HG02938 (cell line): ENCODE measurements around the gene RAMP3.
"Not testable (repeated sequence)": the region's sequence is repeated elsewhere in the genome, so short reads cannot be mapped to it uniquely, and the experiment has no call there.

Source experiments
- ATAC-seq: cut with Tn5 transposase; IDR thresholded peaks from one replicate; pipeline ENCODE4 v1.9.1; 2021; ENCODE audit warnings: mild to moderate bottlenecking, moderate library complexity; ENCODE audit not compliant: unreplicated experiment

The RAMP3 gene

DNA sequence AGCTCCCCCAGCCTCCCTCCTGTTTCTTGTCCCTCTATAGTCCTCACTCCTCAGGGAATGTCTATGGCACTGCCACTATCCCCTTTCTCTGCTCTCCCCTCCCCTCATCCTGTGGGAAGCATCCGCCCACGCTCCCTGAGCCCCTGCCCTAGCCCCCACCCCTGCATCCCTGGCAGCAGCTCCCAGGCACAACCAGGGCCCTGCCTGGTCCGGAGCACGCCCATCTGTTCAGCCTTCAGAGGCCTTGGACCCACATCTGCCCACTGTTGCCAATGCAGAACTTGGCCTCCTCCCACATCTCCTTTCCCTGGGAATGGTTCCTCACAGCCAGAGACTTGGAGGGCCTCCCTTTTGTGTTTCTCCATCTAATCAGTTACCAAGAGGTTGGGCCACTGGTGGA, 25.7 kb upstream of the RAMP3 start:
- ATAC-seq = no peak

DNA sequence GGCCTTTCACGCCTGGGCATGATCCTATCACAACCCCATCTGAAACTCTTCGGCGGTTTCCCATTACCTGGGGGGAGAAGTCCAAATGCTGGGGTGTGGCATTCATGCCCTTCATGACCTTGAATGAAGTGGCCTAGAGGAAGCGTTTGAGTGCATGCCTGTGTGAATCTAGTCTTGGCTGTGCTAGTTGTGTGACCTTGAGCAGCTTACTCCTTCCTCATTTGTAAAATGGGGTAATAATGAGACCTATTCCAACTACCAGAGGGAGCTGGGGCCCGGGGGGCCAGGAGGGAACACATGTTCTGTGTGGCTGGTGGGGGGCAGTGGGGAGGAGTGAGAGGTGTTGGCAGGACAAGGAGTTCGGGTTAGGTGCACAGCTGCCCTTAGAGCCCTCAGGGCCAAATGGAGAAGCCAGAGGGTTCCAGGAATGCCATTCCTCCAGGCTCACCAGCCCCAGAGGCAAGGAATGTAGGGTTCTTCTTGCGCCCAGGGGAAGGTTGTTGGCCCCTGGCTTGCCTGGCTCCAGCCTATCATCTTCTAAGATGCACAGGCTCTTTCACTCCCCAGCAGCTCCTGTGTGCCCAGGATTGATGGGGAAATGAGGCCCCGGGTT, 24.8 kb upstream of the RAMP3 start:
- no peak for ATAC-seq

DNA sequence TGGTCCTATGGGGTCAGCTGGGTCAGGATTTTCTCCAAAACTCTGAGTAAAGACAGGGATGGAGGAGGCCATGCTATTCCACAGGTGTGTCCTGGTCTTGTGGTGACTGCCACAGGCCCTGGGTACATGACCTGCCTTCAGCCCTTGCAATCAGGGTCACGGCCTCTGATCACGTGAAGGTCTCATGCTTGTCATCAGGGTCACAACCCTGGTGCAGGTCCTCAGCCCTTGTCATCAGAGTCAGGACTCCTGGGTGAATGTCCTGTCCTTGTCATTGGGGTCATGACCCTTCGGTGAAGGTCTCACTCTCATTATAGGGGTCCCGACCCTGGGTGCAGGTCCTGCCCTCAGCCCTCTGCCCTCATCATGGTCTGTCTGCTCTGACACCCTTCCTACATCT, 24.2 kb upstream of the RAMP3 start:
- ATAC-seq = no peak

DNA sequence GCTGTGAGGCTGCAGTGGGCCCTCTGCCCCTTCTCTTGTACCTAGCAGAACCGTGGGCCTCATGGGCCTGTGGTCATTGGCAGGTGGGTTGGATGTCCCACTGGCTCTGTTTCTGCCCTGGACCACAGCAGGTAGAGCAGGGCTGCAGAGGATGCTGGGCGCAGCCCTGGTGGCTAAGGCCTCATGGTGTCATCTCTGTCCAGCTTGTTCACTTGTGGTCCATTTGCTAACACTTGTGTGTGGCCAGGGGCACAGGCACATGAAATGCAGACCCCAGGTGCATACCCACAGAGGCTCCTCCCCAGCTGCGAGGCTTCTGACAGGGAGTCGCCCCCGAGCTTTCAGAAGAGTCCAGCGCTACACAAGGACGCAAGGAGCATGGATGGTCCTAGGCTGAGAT, 23.7 kb upstream of the RAMP3 start:
- no peak for ATAC-seq

DNA sequence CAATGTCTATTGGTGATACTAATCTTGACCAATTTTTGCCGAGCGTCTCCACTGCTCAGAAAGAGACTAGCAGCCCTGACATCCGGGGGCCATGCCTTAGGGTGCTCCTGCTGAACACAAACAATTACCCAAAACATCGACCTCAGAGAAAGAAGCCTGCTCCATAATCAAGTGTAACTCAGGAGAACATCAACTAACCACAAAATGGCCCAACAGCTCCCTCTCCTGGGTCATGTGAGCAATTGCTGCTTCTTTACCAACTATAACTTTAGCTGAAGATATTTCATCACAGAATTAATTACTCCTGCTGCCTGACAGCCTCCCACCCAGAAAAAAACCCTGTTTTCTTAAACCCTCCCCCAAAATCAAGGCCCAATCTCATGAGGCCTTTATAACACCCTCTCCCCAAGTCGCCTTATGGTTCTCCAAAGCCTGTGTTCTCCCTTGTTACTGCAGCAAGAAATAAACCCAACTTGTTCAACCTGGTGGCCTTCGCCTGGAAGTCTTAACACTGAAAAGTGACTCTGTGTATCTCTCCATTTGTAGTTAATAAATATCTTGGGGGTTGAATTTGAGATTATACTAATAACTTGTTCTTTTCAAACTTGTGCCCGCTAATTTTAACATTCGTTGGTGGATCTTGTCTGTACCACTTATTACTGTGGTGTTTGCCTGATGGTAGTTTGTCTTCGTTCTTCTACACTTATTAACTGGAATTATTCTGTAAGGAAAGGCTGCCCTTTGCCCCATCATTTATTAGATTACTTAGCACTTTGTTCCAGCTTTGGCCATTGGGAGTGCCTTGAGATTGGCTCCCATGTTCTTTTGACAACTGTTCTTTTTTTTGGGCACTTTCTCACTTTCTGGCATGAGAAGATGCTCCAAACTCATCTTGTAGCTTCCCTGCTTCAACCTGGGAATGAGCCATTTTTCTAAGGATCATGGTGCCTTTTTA, 21.2 kb upstream of the RAMP3 start:
- no peak for ATAC-seq

DNA sequence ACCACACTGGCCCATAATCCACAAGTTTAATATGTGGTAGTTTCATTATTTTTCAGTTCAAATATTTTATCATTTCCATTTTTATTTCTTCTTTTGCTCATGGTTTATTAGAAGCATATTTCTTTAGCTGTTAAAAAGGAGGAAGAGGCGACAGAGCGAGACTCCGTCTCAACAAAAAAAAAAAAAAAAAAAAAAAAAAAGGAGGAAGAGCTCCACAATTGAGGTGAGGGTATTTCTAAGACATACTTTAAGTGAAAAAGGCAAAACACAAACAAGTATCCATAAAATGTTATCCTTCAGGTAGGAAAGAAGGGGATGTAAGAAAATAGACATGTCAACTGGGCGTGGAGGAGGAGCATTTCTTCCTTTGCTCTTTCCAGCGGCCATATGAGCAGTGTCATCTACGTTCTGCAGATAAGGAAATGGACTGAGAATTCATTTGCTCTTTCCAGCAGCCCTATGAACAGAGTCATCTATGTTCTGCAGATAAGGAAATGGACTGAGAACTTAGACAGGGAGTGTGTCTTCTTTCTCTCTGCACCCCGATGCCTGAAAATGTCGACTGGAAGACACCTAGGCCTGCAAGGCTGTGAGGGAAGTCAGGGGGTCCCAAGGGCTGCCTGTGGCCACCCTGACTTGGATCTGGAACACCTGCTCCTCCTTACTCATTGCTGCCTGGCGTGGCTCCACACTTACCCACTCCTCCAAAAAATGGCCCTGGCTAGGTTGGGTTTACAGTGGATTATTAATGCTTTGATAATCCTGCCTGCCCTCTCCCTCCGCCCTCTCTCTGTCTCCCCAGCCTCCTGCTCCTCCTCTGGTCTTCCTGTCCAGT, 18.9 kb upstream of the RAMP3 start:
- ATAC-seq = no peak

DNA sequence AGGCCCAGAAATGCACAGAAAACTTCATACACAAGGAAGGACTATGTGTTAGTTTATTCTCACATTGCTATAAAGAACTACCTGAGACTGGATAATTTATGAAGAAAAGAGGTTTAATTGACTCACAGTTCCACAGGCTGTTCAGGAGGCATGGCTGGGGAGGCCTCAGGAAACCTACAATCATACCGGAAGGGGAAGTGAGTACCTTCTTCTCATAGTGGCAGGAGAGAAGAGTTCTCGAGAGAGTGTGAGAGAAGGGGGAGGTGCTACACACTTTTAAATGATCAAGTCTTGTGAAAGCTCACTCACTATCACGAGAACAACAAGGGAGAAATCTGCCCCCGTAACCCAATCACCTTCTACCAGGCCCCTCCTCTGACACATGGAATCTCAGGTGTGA, 16.8 kb upstream of the RAMP3 start:
- no peak for ATAC-seq

DNA sequence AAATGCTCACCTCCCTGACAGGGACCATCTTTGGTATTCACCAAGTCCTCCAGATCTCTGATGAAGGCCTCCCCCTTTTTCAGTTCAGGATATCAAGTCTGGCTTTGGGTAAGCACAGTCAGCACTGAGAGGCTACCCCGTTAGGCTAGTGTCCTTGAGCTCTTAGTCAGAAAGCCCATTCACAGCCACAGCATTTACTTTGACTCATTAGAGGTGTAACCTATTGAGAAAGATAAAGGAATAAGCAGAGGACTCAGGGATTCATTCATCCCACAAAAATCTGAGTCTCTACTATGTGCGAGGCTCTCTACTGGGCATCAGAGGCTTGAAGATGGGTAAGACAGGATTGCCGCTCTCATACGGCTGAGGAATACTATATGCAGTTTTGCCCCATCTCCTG, 14.0 kb upstream of the RAMP3 start:
- ATAC-seq = no peak

DNA sequence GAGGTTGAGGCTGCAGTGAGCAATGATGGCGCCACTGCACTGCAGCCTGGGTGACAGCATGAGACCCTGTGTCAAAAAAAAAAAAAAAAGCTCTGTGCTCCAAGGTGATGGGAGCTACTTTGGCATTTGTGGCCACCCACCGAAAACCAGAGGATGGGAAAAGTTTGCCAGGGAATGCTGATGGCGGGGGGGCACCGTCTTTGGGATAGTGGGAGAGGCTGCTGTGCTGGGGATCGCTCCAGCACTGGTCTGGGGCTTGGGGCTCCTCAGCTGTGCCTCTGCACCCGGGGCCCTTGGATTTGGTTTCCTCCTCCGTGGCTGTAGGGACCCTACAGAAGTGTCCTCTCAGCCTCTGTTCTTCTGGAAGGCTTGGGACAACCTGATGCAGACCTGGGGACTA, 11.7 kb upstream of the RAMP3 start:
- no peak for ATAC-seq

DNA sequence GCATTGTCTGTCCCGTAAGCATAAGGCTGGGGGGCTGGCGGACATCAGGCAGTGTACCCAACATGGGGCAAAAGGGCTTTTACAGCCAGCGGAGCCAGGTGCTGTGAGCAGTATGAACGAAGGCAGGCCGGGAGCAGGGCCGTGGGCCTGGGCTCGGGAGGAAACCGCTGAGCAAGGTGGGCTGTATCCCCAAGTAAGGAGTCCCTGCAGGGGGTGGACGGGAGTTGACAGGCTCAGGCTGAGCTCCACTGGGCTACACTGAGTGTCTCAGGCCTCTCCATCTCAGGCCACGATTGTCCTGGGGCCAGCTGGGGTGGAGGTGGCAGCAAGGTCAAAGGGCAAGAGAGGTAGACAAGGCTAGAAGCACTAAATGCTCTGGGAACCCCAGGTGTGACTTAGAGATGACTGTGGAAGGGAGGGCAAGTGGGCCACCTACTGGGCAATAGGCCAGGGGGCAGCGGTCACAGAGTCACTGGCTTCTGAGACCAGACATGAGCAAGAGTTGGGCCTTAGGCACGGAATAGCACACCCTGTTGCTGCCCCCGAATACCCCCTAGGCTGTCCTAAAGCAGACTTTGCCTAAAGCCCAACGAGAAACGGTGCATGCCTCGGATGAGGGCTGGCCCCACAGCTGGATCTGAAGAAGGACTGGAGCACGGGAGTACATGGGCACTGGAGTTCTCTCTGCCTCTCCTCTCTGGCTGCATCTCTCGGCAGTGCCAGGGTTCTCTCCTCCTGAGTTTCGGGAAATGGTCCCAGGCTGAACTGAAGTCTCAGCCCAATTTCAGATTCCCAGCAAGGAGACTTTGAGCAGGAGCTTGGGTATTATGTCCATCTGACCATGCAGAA, 10.8 kb upstream of the RAMP3 start:
- ATAC-seq = no peak

DNA sequence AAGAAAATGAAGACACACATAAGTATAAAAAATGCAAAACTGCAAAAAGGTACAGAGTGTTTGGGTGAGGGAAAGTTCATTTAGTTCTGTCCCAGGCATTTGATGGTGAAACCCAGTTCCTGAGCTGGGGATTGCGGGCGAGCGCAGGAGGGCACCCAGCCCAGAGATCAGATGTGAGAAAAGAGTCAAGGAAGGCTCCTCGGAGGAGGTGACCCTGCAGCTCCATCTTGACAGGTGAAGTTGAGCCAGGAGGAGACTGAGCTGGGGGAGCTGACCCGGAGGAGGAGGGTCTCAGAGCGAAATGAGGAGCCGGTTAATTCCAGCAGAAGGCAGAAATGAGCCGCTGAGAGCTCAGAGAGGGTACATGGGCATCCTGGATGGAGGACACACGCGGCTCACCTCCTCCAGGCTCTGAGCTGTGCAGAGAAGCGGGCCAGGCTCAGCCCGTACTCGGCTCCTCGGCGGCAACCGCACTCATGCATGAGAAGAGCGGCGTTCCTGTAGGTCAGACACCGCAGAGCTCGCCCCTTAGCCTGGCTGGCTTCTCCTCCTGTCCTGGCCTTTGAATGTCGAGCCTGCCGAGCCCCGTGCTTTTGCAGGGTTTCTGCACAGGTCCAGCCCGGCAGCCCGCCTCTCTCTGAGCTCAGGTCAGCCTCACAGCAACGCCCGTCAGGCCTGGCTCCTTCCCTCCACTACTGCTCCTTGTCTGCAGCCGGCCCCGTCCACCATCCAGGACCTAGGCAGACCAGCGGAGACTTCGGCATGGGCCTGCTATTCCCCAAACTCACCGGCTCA, 9.5 kb upstream of the RAMP3 start:
- ATAC-seq = no peak

DNA sequence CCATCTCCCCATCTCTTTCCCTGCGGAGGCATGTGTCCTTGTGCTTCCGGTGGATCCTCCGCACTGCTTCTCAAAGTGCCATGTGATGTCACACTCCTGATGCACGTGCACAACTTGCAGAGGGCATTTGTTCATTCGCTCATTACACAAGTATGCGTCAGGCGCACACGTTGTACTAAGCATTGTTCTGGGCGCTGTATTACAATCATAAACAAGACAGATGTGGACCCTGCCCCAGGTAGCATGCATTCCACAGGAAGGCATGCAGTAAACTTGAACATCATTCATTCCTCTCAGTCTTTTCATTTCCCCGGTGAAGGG, 9.0 kb upstream of the RAMP3 start:
- ATAC-seq = no peak

DNA sequence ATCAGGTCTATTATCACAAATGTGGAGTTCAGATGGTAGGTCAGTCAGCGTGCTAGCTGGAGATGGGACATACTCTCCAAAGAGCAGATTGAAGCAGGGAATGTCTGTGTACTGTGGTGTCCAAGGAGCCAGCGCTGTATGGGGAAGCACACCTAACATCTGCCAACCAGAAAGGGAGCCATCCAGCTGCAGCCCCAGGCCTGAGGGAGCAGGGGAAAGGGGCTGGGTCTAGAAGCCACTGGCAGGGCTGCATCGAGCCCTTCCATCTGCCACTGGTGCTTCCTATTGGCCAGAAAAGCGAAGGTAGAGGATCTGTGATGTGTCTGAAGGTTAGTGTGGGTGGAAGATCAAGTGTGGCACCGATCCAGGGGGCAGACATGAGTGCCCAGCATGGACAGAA, 8.0 kb upstream of the RAMP3 start:
- no peak for ATAC-seq

DNA sequence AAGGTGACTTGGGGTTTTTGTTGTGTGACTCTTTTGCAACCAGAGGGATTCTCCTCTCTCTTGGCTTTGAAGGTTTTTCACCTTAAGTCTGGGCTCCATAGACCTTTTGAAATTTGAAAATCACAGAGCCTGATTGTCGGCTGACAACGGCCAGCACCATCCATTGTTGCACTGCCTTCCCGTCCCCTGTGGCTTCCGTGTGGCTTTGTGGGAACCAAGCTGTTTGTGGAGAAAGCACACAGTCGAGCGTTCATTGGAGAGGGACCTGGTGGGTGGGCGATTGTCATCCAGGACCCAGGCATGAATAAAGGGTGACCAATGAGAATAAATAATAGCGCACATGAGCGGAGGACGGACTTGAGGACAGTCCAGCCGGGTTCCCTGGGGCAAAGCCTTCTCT, 7.4 kb upstream of the RAMP3 start:
- no peak for ATAC-seq

DNA sequence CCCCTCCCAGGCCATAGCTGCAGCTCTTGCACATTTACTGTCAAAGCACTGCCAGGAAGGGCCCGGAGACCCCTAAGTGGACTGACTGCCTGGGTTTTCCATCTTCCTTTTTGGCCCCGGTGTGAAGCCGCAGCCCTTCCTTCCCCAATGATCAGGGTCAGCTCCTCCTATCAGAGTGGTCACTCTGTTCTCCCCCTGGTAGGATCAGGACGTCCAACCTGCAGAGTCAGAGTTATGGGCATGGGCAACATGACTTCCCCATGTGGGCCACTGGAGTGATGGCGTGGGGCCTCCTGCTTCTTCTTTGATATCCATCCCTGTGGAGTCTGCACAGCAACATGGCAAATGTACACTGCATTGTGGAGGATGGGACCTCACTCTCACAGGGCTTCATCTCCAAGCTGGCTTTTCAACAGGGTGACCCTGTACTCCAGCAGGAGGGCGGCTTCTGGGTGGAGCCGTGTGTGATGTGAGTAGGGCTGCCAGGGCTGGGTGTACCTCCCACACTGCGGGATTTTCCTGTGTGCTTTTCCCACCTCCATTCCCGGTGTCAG, 6.4 kb upstream of the RAMP3 start:
- no peak for ATAC-seq

DNA sequence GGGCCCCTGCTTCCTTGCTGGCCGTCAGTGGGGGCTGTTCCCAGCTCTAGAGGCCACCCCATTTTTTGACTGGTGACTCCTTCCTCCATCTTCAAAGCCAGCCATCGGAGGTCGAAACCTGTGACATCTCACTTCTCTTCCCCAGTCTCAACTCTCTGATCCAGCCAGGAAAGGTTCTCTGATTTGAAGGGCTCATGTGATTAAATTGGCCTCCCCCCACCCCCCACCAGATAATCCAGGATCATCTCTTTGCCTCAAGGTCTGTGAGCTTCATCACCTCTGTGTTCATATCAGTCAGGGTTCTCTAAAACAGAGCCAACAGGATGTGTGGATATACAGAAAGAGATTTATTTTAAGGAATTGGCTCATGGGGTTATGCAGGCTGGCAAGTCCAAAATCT, 5.6 kb upstream of the RAMP3 start:
- ATAC-seq = no peak

DNA sequence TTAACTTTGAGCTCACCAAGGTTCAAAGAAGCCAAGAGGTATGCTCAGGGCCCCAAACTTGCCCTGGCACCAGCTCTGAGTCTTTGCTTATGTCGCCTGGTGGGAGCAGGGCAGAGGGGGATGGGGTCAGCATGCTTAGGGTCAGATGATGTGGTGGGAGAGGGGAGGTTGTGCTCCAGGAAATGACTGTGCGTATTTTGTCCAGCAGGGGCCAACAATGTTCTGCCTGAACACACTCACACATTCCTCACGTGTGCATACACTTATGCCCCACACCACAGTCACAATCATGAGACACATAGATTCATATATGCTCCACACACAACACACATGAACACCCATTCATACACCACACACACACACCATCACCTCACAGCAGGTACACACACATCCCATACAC, 4.4 kb upstream of the RAMP3 start:
- ATAC-seq = no peak

DNA sequence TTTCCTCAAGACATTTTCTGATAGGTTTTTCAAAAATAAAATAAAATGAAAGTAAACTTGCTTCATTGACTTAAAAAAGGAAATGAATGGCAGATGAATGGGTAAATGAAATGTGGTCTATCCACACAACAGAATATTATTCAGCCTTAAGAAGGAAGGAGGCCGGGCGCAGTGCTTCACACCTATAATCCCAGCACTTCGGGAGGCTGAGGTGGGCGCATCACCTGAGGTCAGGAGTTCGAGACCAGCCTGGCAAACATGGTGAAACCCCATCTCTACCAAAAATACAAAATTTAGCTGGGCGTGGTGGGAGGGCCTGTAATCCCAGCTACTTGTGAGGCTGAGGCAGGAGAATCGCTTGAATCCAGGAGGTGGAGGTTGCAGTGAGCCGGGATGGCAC, 3.7 kb upstream of the RAMP3 start:
- not testable (repeated sequence) for ATAC-seq

DNA sequence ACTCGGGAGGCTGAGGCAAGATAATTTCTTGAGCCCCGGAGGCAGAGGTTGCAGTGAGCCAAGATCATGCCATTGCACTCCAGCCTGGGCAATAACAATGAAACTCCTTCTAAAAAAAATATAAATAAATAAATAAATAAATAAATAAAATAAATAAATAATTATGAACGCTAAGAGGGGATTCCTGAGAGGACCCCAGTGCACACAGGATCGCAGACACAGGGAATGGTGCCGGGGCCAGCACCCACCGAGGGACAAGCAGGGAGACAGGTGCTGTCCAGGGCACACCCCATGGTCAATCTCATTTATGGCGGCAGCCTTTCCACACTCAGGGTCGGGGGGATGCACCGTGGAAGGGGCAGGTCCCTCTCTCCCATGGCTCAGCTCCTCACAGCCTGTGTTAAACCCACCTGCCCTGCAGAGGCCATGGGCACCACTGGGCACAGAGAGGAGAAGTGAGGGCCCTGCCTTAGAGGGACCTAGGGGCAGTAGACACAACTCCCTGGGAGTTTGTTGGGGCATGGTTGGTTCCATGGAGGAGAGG, 2.2 kb upstream of the RAMP3 start:
- ATAC-seq = no peak

DNA sequence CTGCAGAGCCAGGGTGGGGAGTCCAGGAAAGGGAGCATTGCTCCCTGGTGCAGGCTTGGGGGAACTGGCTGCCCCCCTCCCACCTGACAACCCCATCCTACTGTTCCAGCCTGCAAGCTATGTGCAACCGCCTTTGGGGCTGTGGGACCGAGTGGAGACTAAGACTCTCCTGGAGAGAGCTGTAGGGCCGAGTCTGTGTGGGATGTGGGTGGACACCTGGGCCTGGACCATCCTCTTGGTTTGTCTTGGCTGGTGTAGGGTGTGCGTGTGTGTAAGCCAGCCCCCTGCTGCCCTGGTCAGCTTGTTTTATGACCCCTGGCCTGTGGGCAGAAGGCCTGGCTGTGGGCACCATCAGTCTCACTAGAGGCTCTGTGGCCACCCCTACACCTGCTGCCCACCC, 1.6 kb upstream of the RAMP3 start:
- ATAC-seq = no peak
